HepG2 (cell line): ENCODE results near the gene SRP68. TPM values are rescaled to one million over a fixed set of nuclear protein-coding genes. Genes with fewer than 3 reads are reported as not detected.

ENCODE experiments used
- AKAP8 ChIP-seq: sonication (generic); formaldehyde crosslinking; IDR thresholded peaks from 2 replicates; pipeline ENCODE4 v1.5.1; 2020; ENCODE audit warnings: mild to moderate bottlenecking, missing genetic modification reagents
- E2F1 ChIP-seq: sonication (generic); formaldehyde crosslinking; IDR thresholded peaks from 2 replicates; pipeline ENCODE4 v1.5.0; 2020; ENCODE audit warnings: missing genetic modification reagents
- ETV6 ChIP-seq: sonication (generic); formaldehyde crosslinking; conservative IDR thresholded peaks from 2 replicates; pipeline ENCODE4 v1.4.0; 2020; ENCODE audit warnings: missing genetic modification reagents
- HIC2 ChIP-seq: sonication (generic); formaldehyde crosslinking; IDR thresholded peaks from 2 replicates; pipeline ENCODE4 v1.9.0; 2022; ENCODE audit warnings: low read depth, missing genetic modification reagents
- KLF9 ChIP-seq: IDR thresholded peaks from 2 replicates; pipeline ENCODE4 v1.6.1; 2016; ENCODE audit warnings: low read depth
- LBX2 ChIP-seq: sonication (generic); formaldehyde crosslinking; IDR thresholded peaks from 2 replicates; pipeline ENCODE4 v1.5.0; 2020; ENCODE audit warnings: missing genetic modification reagents, mild to moderate bottlenecking, borderline replicate concordance
- NFRKB ChIP-seq: fragments of 450-650 bp; IDR thresholded peaks from 2 replicates; pipeline ENCODE4 v1.6.1; 2017
- RERE ChIP-seq: IDR thresholded peaks from 2 replicates; pipeline ENCODE4 v1.6.1; 2016; ENCODE audit warnings: low read depth, missing genetic modification reagents, missing compliant biosample characterization
- RFXAP ChIP-seq: sonication (generic); formaldehyde crosslinking; IDR thresholded peaks from 2 replicates; pipeline ENCODE4 v1.4.0; 2020; ENCODE audit warnings: missing genetic modification reagents, borderline replicate concordance
- SKI ChIP-seq: fragments of 450-650 bp; IDR thresholded peaks from one replicate; pipeline ENCODE4 v1.6.1; 2018; ENCODE audit warnings: mild to moderate bottlenecking; ENCODE audit not compliant: partially characterized antibody
- SOX5 ChIP-seq: IDR thresholded peaks from 2 replicates; pipeline ENCODE4 v1.6.1; 2016; ENCODE audit warnings: borderline replicate concordance
- ZFP41 ChIP-seq: sonication (generic); formaldehyde crosslinking; IDR thresholded peaks from 2 replicates; pipeline ENCODE4 v1.4.0; 2020; ENCODE audit warnings: mild to moderate bottlenecking, missing genetic modification reagents, borderline replicate concordance
- ZNF253 ChIP-seq: sonication (generic); formaldehyde crosslinking; IDR thresholded peaks from 2 replicates; pipeline ENCODE4 v1.8.0; 2022; ENCODE audit warnings: mild to moderate bottlenecking, missing genetic modification reagents, borderline replicate concordance
- ZNF468 ChIP-seq: sonication (generic); formaldehyde crosslinking; IDR thresholded peaks from 2 replicates; pipeline ENCODE4 v1.8.0; 2022; ENCODE audit warnings: mild to moderate bottlenecking, moderate library complexity, missing genetic modification reagents
- ZNF597 ChIP-seq: sonication (generic); formaldehyde crosslinking; IDR thresholded peaks from 2 replicates; pipeline ENCODE4 v1.5.0; 2020; ENCODE audit warnings: missing genetic modification reagents
- ZNF772 ChIP-seq: sonication (generic); formaldehyde crosslinking; IDR thresholded peaks from 2 replicates; pipeline ENCODE4 v1.5.0; 2020; ENCODE audit warnings: mild to moderate bottlenecking, missing genetic modification reagents
- ZSCAN31 ChIP-seq: sonication (generic); formaldehyde crosslinking; IDR thresholded peaks from 2 replicates; pipeline ENCODE4 v1.5.0; 2020; ENCODE audit warnings: low read depth, mild to moderate bottlenecking, missing genetic modification reagents
- polyA plus RNA-seq, 8 experiments: library from polyadenylated mRNA; depleted of rRNA in 3 of 8; stranded (reverse) in 7 of 8; unstranded in 1 of 8; fragments of >200 nt; fragmentation: Illumina TruSeq in 4 of 8; extraction: Trizol in 4 of 8; gene quantifications; 2 replicates each; pipeline versions ENCODE4 v1.2.1 to v1.2.3, GENCODE V29; 2011 to 2016; ENCODE audit warnings: low read depth in 4 of 8, missing spikeins in 1 of 8, mixed read lengths in 1 of 8; ENCODE audit not compliant: insufficient read depth in 1 of 8
- total RNA-seq, 5 experiments: library from RNA; depleted of rRNA; stranded (reverse); fragments of >200 nt; fragmentation: Illumina TruSeq; extraction: Trizol; gene quantifications; 2 replicates each; pipeline ENCODE4 v1.2.3, GENCODE V29; 2016; ENCODE audit warnings: low read depth in 1 of 5

The SRP68 gene
- total and polyA plus RNA-seq, 2 of the 13 experiments (the other 11 are each of a cell fraction or from before 2014, with no cell fraction given) = 39.8 to 74.3 TPM

GRCh38 chr17:76102944-76103273, 30.6 kb upstream of the SRP68 start (continued):
- TF ChIP-seq RERE (CRISPR knock-in tag) = no peak
- no peak for TF ChIP-seq ETV6
- TF ChIP-seq ZNF597 (CRISPR knock-in tag) = no peak
- TF ChIP-seq HIC2 (CRISPR knock-in tag) = 0 out of 2 replicates have a peak, but pooled peaks have one; percentile 36
- 0 out of 2 replicates have a peak, but pooled peaks have one; percentile 26 for TF ChIP-seq ZNF772 (CRISPR knock-in tag)
- TF ChIP-seq KLF9 = no peak
- 0 out of 2 replicates have a peak, but pooled peaks have one; percentile 4 for TF ChIP-seq ZSCAN31
- no peak for TF ChIP-seq NFRKB
- TF ChIP-seq RFXAP (CRISPR knock-in tag) = 0 out of 2 replicates have a peak, but pooled peaks have one; percentile 9
- no peak for TF ChIP-seq SKI
- 0 out of 2 replicates have a peak, but pooled peaks have one; percentile 77 for TF ChIP-seq LBX2 (CRISPR knock-in tag)
- TF ChIP-seq E2F1 (CRISPR knock-in tag) = no peak
- no peak for TF ChIP-seq ZNF253
- no peak for TF ChIP-seq SOX5 (CRISPR knock-in tag)
- TF ChIP-seq AKAP8 (CRISPR knock-in tag) = peak; percentile 8; the same call in 1 of the 2 replicates
- TF ChIP-seq ZNF468 (CRISPR knock-in tag) = no peak
- no peak for TF ChIP-seq ZFP41 (CRISPR knock-in tag)
